ENCODE results near the gene NR1D2. TPM values are rescaled to one million over a fixed set of nuclear protein-coding genes. Genes with fewer than 3 reads are reported as not detected.
"Not testable (repeated sequence)": the region's sequence is repeated elsewhere in the genome, so short reads cannot be mapped to it uniquely, and the experiment has no call there.

NR1D2 gene
- total RNA-seq, 1 experiment from 2014 or later: 23.9 TPM

DNA sequence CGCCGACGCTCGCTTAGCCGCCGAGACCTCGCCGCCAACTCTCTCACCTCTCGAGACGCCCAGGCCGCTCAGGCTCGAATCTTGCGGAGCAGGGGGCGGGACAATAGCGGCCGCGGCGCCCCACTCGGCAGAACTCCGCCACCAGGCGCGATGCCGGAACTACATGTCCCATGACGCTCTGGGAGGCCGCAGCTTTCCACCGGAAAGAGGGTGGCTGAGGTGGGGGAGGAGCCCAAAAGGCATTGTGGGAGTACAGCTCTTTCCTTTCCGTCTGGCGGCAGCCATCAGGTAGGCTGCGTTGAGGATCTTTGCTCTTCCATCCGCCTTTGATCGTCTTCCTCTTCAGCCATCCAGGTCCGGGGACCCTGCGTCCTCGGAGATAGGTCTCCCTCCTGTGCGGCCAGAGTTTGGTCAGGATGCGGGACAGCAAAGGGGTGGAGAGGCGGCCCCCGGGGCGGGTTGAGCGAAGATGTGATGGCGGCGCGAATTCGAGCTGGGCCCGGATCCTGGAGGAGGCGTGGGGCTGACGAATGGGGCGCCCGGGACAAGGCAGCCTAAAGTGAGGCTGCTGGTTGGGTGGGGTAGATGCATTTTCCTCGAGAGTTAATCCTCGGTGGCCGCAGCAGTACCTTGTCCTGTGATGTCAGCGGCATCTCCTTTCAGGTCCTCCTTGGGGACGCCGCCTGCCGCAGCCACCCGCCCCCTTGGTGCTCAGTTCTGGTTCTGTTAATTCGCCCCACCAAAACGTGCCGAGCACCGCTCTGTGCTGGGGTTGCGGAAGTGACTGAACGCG, 28.0 kb upstream of the NR1D2 start, which contains the start of the genes NKIRAS1 and RPL15:
Gene NKIRAS1, minus strand, starts transcription at position 105 of the 793 bp plus-strand sequence. CDS start 6,086 bp downstream, outside the sequence.
Gene RPL15, plus strand, starts transcription at position 247 of the 793 bp plus-strand sequence. CDS start 728 bp downstream, outside the sequence.
- no peaks in the 10 kb centered on the region for H3K27me3 Mint-ChIP-seq (ENCODE audit: insufficient read depth, unreplicated experiment)
- Histone ChIP-seq H3K4me1 (peaks cover 29% of the 10 kb centered on the region), H3K9me3 (no peaks in the 10 kb centered on the region), H3K4me3 (ENCODE audit: low read depth, low read length) (peak within 1 kb of the TSS; percentile 92), H3K27me3 (replicated peaks; ENCODE audit: control insufficient read depth, insufficient read depth, low read length) (no peaks in the 10 kb centered on the region), H3K36me3 (ENCODE audit: control insufficient read depth, insufficient read depth, low read length) (peaks cover 2% of the 10 kb centered on the region)
- DNase-seq: peak; percentile 97
- BruUV-seq (replicated peaks): no TSS peak
- intact Hi-C loops (cut with micrococcal nuclease; ENCODE audit: unreplicated experiment): loop anchor here (1.0 to 2.0 kb wide), 2 partner anchors 16 to 28 kb away; partner anchors contain the start of gene NR1D2
- POLR2A ChIA-PET: interaction anchor here (0.5 to 1.4 kb wide), 16 partner anchors 8 to 187 kb away, joined by 3 to 18 read pairs (median 4); no protein-coding TSS in a partner anchor
- peaks cover 56% of the 10 kb centered on the region for H3K36me3 Mint-ChIP-seq (ENCODE audit: insufficient read depth, unreplicated experiment)
- CTCF ChIA-PET: interaction anchor here (0.5 to 0.8 kb wide), 3 partner anchors 10 to 579 kb away, joined by 3 read pairs; no protein-coding TSS in a partner anchor
- TF ChIP-seq, protein P1, sequence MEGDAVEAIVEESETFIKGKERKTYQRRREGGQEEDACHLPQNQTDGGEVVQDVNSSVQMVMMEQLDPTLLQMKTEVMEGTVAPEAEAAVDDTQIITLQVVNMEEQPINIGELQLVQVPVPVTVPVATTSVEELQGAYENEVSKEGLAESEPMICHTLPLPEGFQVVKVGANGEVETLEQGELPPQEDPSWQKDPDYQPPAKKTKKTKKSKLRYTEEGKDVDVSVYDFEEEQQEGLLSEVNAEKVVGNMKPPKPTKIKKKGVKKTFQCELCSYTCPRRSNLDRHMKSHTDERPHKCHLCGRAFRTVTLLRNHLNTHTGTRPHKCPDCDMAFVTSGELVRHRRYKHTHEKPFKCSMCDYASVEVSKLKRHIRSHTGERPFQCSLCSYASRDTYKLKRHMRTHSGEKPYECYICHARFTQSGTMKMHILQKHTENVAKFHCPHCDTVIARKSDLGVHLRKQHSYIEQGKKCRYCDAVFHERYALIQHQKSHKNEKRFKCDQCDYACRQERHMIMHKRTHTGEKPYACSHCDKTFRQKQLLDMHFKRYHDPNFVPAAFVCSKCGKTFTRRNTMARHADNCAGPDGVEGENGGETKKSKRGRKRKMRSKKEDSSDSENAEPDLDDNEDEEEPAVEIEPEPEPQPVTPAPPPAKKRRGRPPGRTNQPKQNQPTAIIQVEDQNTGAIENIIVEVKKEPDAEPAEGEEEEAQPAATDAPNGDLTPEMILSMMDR (IDR thresholded peaks at IDR 0.05; ENCODE audit: insufficient read depth in 1 of 2, low read depth in 1 of 2, low read length in 1 of 2, severe bottlenecking in 1 of 2, unreplicated experiment in 1 of 2): peak; percentile 4 to 54
- no peaks in the 10 kb centered on the region for H3K9me3 Mint-ChIP-seq (ENCODE audit: unreplicated experiment)
- H3K4me1 Mint-ChIP-seq (ENCODE audit: low read depth, unreplicated experiment): peaks cover 12% of the 10 kb centered on the region
- H3K4me3 Mint-ChIP-seq (ENCODE audit: unreplicated experiment): peak within 1 kb of the TSS; percentile 70
- peak within 1 kb of the TSS; percentile 96 for H3K27ac Mint-ChIP-seq (ENCODE audit: unreplicated experiment)

- not testable (repeated sequence) for H3K27me3 Mint-ChIP-seq (ENCODE audit: insufficient read depth, unreplicated experiment); H3K9me3 Mint-ChIP-seq (ENCODE audit: unreplicated experiment); BruUV-seq (replicated peaks); DNase-seq; H3K36me3 ChIP-seq (ENCODE audit: control insufficient read depth, insufficient read depth, low read length); H3K27me3 ChIP-seq (replicated peaks; ENCODE audit: control insufficient read depth, insufficient read depth, low read length); H3K9me3 ChIP-seq
- H3K27ac Mint-ChIP-seq (ENCODE audit: unreplicated experiment): peak overlapping the region; percentile 96
- peaks cover 12% of the 10 kb centered on the region for H3K4me1 Mint-ChIP-seq (ENCODE audit: low read depth, unreplicated experiment)
- peaks cover 29% of the 10 kb centered on the region for H3K4me1 ChIP-seq
- POLR2A ChIA-PET: interaction anchor here (1.1 to 1.3 kb wide), 5 partner anchors 26 to 40 kb away, joined by 3 to 18 read pairs (median 5); no protein-coding TSS in a partner anchor
- H3K4me3 Mint-ChIP-seq (ENCODE audit: unreplicated experiment): peak overlapping the region; percentile 70
- H3K4me3 ChIP-seq (ENCODE audit: low read depth, low read length): peak overlapping the region; percentile 92
- intact Hi-C loops (cut with micrococcal nuclease; ENCODE audit: unreplicated experiment): loop anchor here (1.0 to 2.0 kb wide), 2 partner anchors 17 to 28 kb away; partner anchors contain the start of gene NR1D2
- peaks cover 58% of the 10 kb centered on the region for H3K36me3 Mint-ChIP-seq (ENCODE audit: insufficient read depth, unreplicated experiment)
- CTCF ChIA-PET: interaction anchor here (1.0 kb wide), 1 partner anchor 29 kb away, joined by 3 read pairs; no protein-coding TSS in a partner anchor
These were observed 27.3 kb upstream of the NR1D2 start for GRCh38 chr3:23917679-23918303.

GRCh38 chr3:23918331-23918730, 26.8 kb upstream of the NR1D2 start:
- H3K9me3 Mint-ChIP-seq (ENCODE audit: unreplicated experiment); H3K36me3 ChIP-seq (ENCODE audit: control insufficient read depth, insufficient read depth, low read length); intact Hi-C loops (cut with micrococcal nuclease; ENCODE audit: unreplicated experiment); H3K27me3 Mint-ChIP-seq (ENCODE audit: insufficient read depth, unreplicated experiment); H3K27me3 ChIP-seq (replicated peaks; ENCODE audit: control insufficient read depth, insufficient read depth, low read length); BruUV-seq (replicated peaks); H3K9me3 ChIP-seq; DNase-seq: not testable (repeated sequence)
- H3K4me1 Mint-ChIP-seq (ENCODE audit: low read depth, unreplicated experiment): peaks cover 12% of the 10 kb centered on the region
- ChIA-PET CTCF (interaction anchor here (1.0 kb wide), 1 partner anchor 30 kb away, joined by 3 read pairs; no protein-coding TSS in a partner anchor), POLR2A (interaction anchor here (1.1 kb wide), 1 partner anchor 28 kb away, joined by 4 read pairs; no protein-coding TSS in a partner anchor)
- H3K4me1 ChIP-seq: peaks cover 29% of the 10 kb centered on the region
- peak overlapping the region; percentile 92 for H3K4me3 ChIP-seq (ENCODE audit: low read depth, low read length)
- peak overlapping the region; percentile 70 for H3K4me3 Mint-ChIP-seq (ENCODE audit: unreplicated experiment)
- H3K36me3 Mint-ChIP-seq (ENCODE audit: insufficient read depth, unreplicated experiment): peaks cover 64% of the 10 kb centered on the region
- peak overlapping the region; percentile 96 for H3K27ac Mint-ChIP-seq (ENCODE audit: unreplicated experiment)
